Measurements from ENCODE around the gene RALY.

GRCh38 chr20:34082232-34082887 is 88.6 kb downstream of the RALY start:
- TF ChIP-seq, protein P1, sequence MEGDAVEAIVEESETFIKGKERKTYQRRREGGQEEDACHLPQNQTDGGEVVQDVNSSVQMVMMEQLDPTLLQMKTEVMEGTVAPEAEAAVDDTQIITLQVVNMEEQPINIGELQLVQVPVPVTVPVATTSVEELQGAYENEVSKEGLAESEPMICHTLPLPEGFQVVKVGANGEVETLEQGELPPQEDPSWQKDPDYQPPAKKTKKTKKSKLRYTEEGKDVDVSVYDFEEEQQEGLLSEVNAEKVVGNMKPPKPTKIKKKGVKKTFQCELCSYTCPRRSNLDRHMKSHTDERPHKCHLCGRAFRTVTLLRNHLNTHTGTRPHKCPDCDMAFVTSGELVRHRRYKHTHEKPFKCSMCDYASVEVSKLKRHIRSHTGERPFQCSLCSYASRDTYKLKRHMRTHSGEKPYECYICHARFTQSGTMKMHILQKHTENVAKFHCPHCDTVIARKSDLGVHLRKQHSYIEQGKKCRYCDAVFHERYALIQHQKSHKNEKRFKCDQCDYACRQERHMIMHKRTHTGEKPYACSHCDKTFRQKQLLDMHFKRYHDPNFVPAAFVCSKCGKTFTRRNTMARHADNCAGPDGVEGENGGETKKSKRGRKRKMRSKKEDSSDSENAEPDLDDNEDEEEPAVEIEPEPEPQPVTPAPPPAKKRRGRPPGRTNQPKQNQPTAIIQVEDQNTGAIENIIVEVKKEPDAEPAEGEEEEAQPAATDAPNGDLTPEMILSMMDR (IDR thresholded peaks at IDR 0.05; ENCODE audit: low read depth, low read length, poor library complexity, severe bottlenecking): no peak
- TF ChIP-seq EZH2phosphoT487 (IDR thresholded peaks at IDR 0.05; ENCODE audit: borderline replicate concordance, low read length): no peak

All from DOHH2 (cell line).